Measurements from ENCODE around the gene DRD4. TPM values are rescaled to one million over a fixed set of nuclear protein-coding genes. Genes with fewer than 3 reads are reported as not detected.
A peak's percentile ranks its signal among the peaks of the same experiment; 100 is the strongest.

DRD4 gene
- total and polyA plus RNA-seq, 9 of the 15 experiments (the other 6 are each of a cell fraction or from before 2014, with no cell fraction given): 0.04 to 0.95 (median 0.21) TPM; not detected in 5

GRCh38 chr11:665062-665703, 28.1 kb downstream of the DRD4 start (continued):
- TF ChIP-seq ZNF354B (CRISPR knock-in tag; IDR thresholded peaks at IDR 0.05): no peak
- no peak for TF ChIP-seq SRSF9 (IDR thresholded peaks at IDR 0.05; ENCODE audit: borderline replicate concordance, low read depth, low read length)
- TF ChIP-seq CTCFL (IDR thresholded peaks at IDR 0.05; ENCODE audit: borderline replicate concordance, insufficient read depth, low read depth, low read length, poor library complexity, severe bottlenecking): no peak

- Histone ChIP-seq H4K20me1 (replicated peaks; ENCODE audit: control insufficient read depth, insufficient read depth, low read length) (no peaks in the 10 kb centered on the region), H3K36me3 (ENCODE audit: control insufficient read depth, insufficient read depth, low read length) (peaks cover 67% of the 10 kb centered on the region), H3K27ac (ENCODE audit: extremely low read depth, low read depth, low read length) (peak overlapping the region; percentile 88), H3K4me3 (no peak overlapping the region), H3K9me3 (replicated peaks; ENCODE audit: control insufficient read depth, insufficient read depth, low read depth, low read length) (peaks cover 3% of the 10 kb centered on the region; the same call in 1 of the 2 replicates), H3K79me2 (ENCODE audit: control insufficient read depth, insufficient read depth, low read length) (peaks cover 32% of the 10 kb centered on the region), H3K27me3 (ENCODE audit: control insufficient read depth in 2 of 2, insufficient read depth in 2 of 2, low read length in 2 of 2) (no peaks in the 10 kb centered on the region), H3K9ac (ENCODE audit: insufficient read depth in 1 of 2, low read depth in 2 of 2, low read length in 2 of 2) (peak overlapping the region; percentile 69 to 89), H3K4me2 (ENCODE audit: insufficient read depth, low read length) (peak overlapping the region; percentile 72; the same call in 1 of the 2 replicates), H2AFZ (ENCODE audit: low read depth, low read length) (peak overlapping the region; percentile 82), H3K9me1 (ENCODE audit: control insufficient read depth, insufficient read depth, low read length) (no peaks in the 10 kb centered on the region), H3K4me1 (replicated peaks in 1 of 2; ENCODE audit: control insufficient read depth in 2 of 2, insufficient read depth in 2 of 2, low read length in 2 of 2) (peaks cover 16 to 21% of the 10 kb centered on the region in 2 experiments; a peak in 4 of 5 replicates)
- FAIRE-seq: peak; percentile 90
- in situ Hi-C loops (cut with MboI) (no loop called here), intact Hi-C loops (cut with micrococcal nuclease) (no loop called here)
- peak; percentile 63 to 86 (median 78) for DNase-seq (ENCODE audit: extremely low read depth in 1 of 4, low spot score in 3 of 4)
- POLR2A ChIA-PET: interaction anchor here (0.6 to 1.5 kb wide), 14 partner anchors 9 to 297 kb away, joined by 3 to 14 read pairs (median 4); partner anchors contain the start of genes IRF7 and TALDO1
- peak; percentile 98 for ATAC-seq
- CTCF ChIA-PET (ENCODE audit: low intra/inter-chr PET ratio): interaction anchor here (0.9 to 1.1 kb wide), 2 partner anchors 56 to 62 kb away, joined by 3 read pairs; no protein-coding TSS in a partner anchor
- BruUV-seq (replicated peaks): no TSS peak
- WGBS (ENCODE audit: insufficient coverage, low coverage, missing lambda C conversion rate): 20% methylated on average over 11 of the region's 11 CpGs
- no peak for TF ChIP-seq ZNF232 (CRISPR knock-in tag; IDR thresholded peaks at IDR 0.05)
- TF ChIP-seq ZC3H8 (IDR thresholded peaks at IDR 0.05): no peak
- no peak for TF ChIP-seq SP1 (CRISPR knock-in tag; IDR thresholded peaks at IDR 0.05)
- TF ChIP-seq LEF1 (IDR thresholded peaks at IDR 0.05): peak; percentile 69
- TF ChIP-seq ZNF140 (CRISPR knock-in tag; IDR thresholded peaks at IDR 0.05): no peak
- TF ChIP-seq ZNF77 (CRISPR knock-in tag; IDR thresholded peaks at IDR 0.05): no peak
- no peak for TF ChIP-seq MIER1 (IDR thresholded peaks at IDR 0.05; ENCODE audit: low read depth)
- peak in 1 of 2 experiments; percentile 28 for TF ChIP-seq AFF1 (IDR thresholded peaks at IDR 0.05; ENCODE audit: low read depth in 1 of 2, partially characterized antibody in 2 of 2)
- no peak for TF ChIP-seq ERF (CRISPR knock-in tag; IDR thresholded peaks at IDR 0.05)
- no peak for TF ChIP-seq ZNF239 (CRISPR knock-in tag; IDR thresholded peaks at IDR 0.05)
- TF ChIP-seq USF2 (CRISPR knock-in tag; IDR thresholded peaks at IDR 0.05): no peak
These were observed 28.7 kb downstream of the DRD4 start for GRCh38 chr11:665704-666281.
